NCI-H2107 treated with DMSO at 0.1 percent for 48 hours (cell line): ENCODE results near the gene RABGAP1L.
A peak's percentile ranks its signal among the peaks of the same experiment; 100 is the strongest.

ENCODE experiments used
- DNase-seq: peaks from one replicate; lab custom pipeline; 2025; ENCODE audit not compliant: unreplicated experiment; lab: John Stamatoyannopoulos, UW

Gene RABGAP1L

DNA sequence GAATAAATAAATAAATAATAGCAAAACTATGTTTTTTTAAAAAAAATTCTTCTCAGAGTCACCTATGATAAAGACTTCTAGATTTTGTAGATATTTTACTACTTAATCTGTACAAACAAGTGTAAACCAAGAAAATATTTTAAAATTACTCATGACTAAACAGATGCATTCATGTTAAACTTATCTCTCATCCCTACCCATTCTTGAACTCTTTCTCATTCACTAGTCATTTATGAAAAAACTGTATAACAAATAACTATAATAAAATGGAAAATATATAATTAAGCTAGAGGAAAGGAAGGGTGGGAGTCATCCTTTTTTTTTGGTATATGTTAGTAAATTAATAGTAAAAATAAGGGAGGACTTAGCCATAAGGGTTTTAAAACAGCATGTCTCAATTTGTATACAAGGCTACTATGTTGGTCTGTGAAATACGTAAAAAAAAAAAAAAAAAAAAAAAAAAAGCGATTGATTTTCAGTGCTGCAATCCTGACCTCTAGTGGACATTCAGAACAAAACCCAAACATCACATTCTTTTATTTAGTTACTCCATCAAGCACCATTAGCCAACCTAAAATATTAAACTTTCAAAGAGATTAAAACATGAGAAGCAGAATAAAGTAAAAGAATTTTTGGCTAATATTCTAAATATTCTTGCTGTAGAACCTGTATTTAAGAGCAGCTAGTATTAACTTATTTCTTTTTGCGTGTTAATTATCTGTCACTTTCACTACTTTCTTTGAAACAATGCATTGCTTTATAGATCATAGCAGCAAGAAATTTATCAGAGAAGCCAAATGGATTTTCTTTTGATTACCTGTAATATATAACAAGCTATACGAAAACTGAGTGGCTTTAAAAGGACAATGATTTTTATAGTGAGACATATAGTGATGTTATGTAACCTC lies 584.6 kb downstream of the RABGAP1L start:
- peak; percentile 78 for DNase-seq

DNA sequence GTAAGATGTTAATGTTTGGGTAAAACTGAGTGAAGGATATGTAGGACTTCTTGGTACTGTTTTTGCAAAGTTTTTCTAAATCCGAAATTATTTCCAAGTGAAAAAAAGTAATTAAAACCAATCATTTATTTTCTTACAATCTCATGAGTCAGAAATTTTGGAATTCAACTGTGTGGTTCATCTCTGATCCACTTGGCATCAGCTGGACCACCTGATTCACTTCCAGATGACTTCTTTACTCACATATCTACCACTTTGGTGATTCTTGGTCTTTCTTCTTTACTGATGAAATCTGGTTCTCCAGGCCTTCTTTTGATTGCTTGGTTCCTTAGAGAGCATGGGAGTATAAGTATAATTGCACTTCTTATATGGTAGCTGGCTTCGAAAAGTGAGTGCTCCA lies 585.6 kb downstream of the RABGAP1L start:
- DNase-seq = no peak

DNA sequence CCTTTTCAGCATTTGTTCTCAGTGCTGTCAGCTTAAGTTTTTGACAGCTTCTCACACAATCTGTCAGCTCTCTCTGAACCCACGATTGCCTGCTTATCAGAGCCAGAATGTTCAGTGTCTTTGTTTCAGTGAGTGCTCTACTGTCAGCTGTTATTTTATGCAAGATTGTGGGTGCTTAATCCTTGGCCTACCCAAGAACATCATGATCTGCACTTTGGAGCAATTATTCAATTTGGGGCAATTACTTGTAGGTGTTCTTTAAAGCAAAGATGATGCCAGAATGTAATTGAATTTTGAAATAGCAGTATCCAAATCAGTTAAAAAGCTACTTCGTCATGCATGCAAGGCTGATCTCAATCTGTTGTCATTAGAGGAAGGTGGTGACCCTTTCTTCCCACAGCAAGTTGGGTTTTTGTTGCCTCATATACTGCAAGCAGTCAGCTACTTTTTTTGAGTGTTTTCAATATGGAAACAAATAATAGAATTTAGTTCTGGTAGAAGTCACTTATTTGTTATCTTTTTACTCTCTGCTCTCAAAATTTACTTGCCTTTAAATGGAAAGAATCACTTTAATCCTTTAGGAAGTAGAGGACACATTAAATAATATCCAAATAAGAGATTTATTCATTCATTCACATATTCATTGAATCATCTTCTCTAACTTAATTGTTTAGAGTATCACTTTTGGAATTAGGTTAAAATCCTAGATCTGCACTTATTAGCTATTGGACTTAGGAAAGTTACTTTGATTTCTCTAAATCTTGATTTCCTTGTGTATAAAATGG lies 586.9 kb downstream of the RABGAP1L start:
- DNase-seq = no peak

DNA sequence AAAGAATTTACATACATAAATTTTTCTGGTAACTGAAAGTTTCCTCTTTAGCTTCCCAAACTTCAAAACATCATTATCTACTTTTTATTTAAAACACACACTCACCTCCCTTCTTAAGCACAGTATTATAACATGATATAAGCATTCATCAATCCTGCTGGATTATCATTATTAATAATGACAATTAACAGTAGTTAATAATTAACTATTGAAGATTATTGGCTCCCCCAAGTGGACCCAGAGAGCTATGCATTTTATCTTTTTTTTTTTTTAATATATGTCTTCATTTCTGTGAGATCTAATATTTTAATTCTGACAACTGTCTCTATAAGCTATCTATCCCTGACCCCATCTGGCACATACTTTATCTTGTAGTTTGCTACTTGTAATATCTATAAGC lies 588.3 kb downstream of the RABGAP1L start:
- no peak for DNase-seq

DNA sequence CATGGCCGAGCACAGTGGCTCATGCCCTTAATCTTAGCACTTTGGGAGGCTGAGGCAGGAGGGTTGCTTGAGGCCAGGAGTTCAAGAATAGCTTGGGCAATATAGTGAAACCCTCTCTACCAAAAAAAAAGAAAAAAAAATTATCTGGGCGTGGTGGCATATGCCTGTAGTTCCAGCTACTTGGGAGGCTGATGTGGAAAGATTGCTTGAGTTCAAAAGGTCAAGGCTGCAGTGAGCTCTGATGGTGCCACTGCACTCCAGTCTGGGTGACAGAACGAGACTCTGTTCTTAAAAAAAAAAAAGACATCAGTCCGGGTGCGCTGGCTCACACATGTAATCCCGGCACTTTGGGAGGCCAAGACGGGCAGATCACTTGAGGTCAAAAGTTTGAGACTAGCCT lies 589.3 kb downstream of the RABGAP1L start:
- DNase-seq = no peak

DNA sequence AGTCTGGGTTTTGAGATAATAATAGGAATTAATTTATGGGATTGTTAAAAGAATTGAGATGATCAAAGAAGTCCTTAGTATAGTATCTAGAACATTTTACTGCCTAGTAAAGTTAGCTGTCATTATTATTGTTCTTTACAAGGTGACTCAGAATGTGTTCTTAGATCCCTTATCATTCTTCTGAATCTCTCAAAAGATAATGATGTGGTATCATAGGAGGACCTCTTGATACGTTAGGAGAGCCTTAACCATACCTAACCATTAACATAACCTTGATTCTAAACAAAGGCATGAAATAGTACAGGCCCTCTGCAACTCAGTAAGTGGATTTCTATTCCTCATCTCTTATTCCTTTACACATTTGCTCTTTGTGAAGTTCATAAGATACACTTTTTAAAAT lies 593.8 kb downstream of the RABGAP1L start:
- no peak for DNase-seq

DNA sequence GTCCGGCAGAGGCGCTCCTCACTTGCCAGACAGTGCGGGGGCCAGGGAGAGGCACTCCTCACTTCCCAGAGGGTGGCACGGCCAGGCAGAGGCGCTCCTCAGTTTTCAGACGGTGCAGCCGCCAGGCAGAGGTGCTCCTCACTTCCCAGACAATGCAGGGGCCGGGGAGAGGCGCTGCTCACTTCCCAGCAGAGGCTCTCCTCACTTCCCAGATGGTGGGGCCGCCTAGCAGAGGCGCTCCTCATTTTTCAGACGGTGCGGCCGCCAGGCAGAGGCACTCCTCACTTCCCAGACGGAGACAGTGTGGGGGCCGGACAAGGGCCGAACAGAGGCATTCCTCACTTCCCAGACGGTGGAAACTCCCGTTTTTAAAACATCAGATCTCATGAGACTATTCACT lies 602.0 kb downstream of the RABGAP1L start:
- no peak for DNase-seq

DNA sequence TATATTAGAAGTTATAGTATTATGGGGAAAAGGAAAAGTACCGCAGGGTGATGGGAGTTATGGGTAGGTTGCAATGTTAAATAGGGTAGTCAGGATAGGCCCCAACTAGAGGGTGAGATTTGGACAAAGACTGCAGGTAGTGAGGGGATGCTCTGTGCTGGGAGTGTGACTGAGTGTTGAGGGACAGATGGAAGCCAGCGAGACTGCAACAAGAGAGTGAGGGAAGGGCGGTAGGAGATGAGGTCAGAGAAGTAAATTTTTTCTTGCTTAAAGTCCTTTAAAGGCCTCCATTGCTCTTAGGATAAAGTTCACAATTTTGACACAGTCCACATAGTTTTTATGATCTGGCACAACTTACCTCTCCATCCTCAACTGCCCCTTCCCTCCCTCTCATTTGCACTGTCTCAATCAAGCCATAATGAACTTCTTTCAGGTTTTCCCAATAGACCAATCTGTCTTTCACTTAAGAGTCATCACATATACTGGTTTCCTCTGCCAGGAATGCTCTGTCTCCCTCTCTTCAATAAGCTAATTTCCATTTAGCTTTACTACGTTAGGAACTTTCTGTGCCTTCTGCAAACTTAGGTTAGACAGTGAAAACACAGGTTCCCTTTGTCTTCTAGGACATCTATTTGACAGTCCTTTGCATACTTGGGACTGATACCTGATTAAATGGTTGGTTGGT lies 602.7 kb downstream of the RABGAP1L start:
- DNase-seq = no peak

DNA sequence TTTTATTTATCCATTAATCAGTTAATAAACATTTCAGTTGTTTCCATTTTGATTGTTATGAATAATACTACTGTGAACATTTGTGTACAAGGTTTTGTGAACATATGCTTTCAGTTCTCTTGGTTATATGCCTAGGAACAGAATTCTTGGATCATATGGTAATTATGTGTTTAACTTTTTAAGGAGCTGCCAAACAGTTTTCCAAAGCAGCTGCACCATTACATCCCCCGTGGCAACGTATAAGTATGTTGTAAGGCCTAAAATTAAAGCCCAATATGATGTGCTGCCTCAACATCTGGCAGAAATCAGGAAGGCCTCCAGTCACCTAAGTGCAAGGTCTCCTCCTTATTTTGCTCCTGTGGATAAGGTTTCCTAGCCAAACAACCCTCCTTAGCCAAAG lies 604.9 kb downstream of the RABGAP1L start:
- no peak for DNase-seq

DNA sequence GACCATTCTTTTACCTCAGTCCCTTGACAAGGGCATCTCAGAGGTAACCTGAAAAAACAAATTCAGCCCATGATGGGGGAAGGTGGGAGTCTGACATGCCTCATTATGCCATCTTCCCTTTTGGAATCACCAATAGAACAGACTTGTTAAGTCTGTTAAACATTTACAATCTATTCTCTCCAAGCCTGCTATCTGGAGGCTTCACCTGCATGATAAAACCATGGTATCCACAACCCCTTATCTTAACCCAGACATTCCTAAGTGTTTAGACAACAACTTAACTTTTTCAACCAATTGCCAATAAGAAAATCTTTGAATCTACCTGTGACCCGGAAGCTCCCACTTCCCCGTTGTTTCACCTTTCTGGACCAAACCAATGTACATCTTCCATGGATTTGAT lies 607.4 kb downstream of the RABGAP1L start:
- no peak for DNase-seq

DNA sequence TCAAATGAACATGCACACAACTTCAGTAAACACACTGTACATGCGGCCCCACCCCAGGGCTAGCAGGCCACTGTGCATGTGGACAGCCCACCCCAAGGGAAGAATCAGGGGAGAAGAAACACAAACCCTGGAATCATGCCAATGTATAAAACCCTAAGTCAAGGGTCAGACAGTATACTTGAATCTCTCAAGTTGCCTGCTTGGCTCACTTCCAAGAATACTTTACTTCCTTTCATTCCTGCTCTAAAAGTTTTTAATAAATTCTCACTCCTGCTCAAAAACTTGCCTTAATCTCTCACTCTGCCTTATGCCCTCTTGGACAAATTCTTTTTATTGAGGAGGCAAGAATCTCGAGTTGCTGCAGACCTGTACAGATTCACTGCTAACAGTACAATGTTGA lies 609.2 kb downstream of the RABGAP1L start:
- DNase-seq = no peak

DNA sequence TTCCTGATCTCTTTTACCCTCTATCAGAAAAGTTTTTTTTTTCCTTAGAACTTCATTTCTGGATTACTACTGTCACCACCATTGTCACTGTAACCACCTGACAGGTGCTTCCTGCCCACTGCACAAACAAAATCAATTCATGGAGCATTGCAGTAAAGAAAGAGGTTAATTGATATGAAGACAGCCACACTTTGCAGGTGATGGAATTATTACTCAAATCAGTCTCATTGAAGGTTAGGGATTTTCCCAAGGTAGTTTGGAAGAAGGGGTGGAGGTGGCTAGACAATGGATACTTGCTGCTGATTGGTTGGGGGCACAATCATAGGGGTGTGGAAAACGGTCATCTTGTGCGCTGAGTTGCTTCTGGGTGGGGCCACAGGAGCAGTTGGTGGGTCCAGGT lies 609.6 kb downstream of the RABGAP1L start:
- no peak for DNase-seq

DNA sequence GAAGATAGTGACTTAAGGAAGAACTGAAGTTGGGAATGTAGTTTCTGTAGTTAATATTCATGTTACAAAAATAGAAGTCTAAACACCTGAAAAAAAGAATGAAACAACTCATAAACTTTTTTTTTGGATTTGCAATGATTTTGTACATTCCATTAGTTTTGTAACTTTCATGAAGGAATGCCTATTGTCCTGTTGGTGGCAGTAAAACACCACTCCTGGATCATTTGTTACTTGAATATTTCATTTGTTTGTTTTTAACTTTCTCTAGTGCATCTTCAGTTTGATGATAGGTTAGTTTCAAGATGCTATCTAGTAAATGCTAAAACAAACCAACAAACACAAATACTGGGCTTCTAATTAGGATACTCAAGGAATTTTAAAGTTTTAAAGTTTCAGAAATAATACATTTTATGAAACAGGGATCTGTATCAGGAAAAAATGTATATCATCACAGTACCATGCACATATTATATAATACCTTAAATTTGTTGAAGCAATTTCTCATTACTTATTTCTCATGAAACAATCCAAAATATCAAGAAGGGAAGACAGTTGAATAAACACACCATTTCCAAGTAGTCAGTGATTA lies 610.7 kb downstream of the RABGAP1L start:
- DNase-seq = peak; percentile 73

DNA sequence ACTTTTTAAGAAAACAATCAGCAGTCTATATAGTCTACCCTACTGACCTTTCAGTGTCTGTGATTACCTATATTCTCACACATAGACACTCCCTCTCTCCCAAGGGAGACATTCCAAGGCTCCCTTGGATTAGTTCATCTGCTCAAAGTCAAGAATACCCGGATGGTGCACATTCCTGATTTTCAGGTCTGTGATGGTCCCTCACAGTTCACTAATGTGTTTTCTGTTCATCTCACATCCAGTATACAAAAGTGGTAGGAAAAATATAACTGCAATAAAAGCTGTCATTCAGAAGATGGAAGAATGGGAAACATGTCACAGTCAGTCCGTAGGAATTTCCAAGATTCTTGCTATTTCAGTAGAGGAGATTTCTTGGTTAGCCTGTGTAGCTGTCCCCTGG lies 616.3 kb downstream of the RABGAP1L start:
- DNase-seq = no peak

DNA sequence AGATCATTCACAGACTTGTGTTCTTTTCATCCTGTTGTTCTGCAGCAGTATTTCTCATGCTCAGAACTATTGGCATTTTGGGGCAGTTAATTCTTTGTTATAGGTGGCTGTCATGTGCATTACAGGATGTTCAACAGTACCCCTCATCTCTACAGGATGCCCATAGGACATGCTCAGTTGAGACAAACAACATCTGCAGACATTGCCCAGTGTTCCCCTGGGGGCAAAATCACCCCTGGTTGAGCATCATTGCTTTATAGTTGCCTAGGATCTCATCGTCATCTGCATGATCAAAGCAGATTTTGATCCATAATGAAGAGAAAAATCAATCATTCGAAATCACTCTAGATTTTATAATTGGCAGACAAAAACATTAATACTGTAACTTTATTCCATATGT lies 617.9 kb downstream of the RABGAP1L start:
- DNase-seq = no peak

DNA sequence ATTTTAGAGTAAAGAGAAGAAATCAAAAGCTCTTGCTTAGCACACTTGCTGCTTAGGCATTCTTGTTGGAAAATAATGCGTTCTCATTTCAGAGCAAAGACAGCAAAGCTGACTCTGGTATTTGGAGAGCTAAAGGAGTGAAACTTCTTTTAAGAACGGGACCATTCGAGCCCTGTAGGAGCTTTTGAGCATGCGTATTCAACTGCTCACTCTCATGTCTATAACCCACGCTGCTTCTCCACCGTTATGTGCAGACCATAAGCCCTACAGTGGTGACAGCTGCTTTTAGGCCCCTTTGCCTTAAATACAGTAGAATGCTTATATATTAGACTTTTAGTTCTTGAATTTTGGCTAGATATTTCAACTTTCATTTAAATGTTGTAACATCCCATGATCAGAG lies 626.2 kb downstream of the RABGAP1L start:
- no peak for DNase-seq

DNA sequence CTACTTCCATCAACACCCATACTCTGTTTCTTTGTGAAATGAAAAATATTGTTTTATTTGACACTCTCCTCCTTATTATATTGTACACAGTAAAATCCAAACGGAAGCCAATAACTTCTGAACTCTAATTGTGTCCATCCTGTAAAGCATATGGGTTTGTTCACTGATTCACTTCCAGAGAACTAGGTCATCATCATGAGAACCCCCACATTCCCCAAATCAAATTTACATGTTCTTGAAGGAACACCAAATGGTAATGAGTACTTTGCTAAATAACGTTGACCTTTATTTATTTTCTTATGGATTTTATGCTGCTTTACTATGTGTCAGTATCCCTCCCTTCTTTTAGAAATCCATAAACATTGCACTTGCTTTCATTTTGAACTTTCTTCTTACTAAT lies 627.0 kb downstream of the RABGAP1L start:
- no peak for DNase-seq

DNA sequence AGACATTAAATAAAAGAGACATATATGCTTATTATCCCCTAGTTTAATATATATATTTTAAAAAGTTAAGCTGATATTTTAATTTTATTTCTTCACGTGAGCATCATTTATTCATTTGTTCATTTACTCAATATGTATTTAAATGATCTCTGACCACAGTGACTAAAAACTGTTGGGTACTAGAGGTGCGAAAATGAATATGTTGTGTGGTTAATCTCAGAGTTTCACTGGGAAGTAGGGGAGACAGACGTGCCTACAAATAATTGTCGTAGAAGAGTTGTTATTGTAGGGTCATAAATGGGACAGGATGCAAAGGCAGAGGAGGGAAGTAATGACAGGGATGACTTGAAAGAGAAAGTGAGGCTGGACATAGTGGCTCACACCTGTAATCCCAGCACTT lies 627.4 kb downstream of the RABGAP1L start:
- DNase-seq = no peak

DNA sequence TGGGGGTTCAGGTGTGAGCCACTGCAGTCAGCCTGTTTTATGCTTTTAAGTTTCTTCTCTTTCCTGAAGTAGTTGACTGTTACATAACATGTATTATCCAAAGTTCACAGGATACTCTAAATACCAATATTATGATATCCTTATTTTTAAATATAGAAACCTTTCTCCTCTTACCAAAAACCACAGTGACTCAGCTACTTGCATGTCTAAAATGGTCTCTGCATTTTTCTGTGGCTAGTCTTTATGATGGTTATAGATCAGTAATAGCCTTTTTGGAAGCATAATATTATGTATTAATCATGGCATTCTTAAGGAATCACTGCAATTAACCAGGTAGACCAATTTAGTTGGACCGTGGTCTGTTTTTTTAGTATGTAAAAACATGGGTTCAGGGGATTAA lies 629.7 kb downstream of the RABGAP1L start:
- no peak for DNase-seq

DNA sequence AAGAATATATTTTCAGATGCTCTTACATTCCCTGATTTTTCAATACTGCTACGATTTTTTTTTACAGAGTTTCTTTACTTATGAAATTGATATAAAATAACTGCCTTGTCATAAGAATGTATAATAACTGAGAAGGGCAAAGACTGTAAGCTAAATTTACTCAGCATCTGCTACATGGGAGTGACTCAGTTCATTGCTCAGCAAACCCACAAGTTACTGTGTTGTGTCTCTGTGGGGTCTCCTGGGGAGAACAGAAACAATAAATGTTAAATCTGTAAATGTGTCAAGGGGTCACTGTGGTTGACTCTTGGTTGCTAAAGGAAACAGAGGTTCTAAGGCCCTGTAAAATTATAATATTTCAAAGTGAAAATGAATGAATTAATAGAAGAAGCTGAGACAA lies 630.1 kb downstream of the RABGAP1L start:
- no peak for DNase-seq

DNA sequence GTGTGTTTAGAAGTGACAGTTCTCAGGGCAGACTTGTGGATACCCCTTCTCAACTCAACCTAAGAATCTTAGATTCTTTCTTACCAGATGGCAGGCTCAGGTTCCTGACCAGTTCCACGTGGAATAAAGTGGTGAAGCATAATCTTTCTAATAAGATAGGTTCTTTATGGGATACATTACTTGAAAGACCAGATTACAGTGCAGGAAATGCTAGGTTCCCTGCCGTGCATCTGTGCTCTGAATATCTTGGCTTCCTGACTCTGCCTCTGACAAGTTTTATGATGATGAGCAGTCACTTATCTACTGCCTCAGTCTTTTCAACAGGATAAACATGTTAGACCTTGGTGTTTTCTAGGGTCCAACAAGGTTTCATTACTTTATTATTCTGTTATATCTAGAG lies 632.5 kb downstream of the RABGAP1L start:
- no peak for DNase-seq
